Neuron (in vitro differentiated cells): ENCODE measurements around the gene JAG2.

ENCODE experiments used
- H2AFZ ChIP-seq: one replicate; pipeline ENCODE4 v1.6.1; 2013; ENCODE audit warnings: low read depth, mild to moderate bottlenecking, inconsistent platforms, low read length, moderate library complexity
- H3K27me3 ChIP-seq: one replicate; pipeline ENCODE4 v1.6.1; 2013; ENCODE audit warnings: low read length; ENCODE audit not compliant: insufficient read depth
- H3K36me3 ChIP-seq: one replicate; pipeline ENCODE4 v1.6.1; 2013; ENCODE audit warnings: low read length; ENCODE audit not compliant: insufficient read depth
- H3K4me1 ChIP-seq: one replicate; pipeline ENCODE4 v1.6.1; 2013; ENCODE audit warnings: low read length; ENCODE audit not compliant: insufficient read depth
- H3K4me3 ChIP-seq: 2 replicates; pipeline ENCODE4 v1.5.1; 2013; ENCODE audit warnings: mild to moderate bottlenecking, low read length, moderate library complexity
- H3K9me3 ChIP-seq: one replicate; pipeline ENCODE4 v1.6.1; 2013; ENCODE audit warnings: low read length

Gene JAG2

GRCh38 chr14:105138021-105138541, 30.5 kb downstream of the JAG2 start:
- H3K27me3 ChIP-seq = no peaks in the 10 kb centered on the region
- no peaks in the 10 kb centered on the region for H3K36me3 ChIP-seq
- H3K4me1 ChIP-seq = no peaks in the 10 kb centered on the region
- H3K4me3 ChIP-seq = no peak overlapping the region
- peaks cover 10% of the 10 kb centered on the region for H3K9me3 ChIP-seq
- no peak overlapping the region for H2AFZ ChIP-seq

GRCh38 chr14:105137481-105138020, 31.0 kb downstream of the JAG2 start:
- no peaks in the 10 kb centered on the region for H3K4me1 ChIP-seq
- H3K4me3 ChIP-seq = no peak overlapping the region
- H3K9me3 ChIP-seq = peaks cover 10% of the 10 kb centered on the region
- H3K27me3 ChIP-seq = no peaks in the 10 kb centered on the region
- no peaks in the 10 kb centered on the region for H3K36me3 ChIP-seq
- no peak overlapping the region for H2AFZ ChIP-seq

- Histone ChIP-seq H3K9me3 (peaks cover 10% of the 10 kb centered on the region), H3K27me3 (no peaks in the 10 kb centered on the region), H3K4me3 (no peak overlapping the region), H3K4me1 (no peaks in the 10 kb centered on the region), H3K36me3 (no peaks in the 10 kb centered on the region), H2AFZ (no peak overlapping the region)
Measured at GRCh38 chr14:105136401-105137322, 31.9 kb downstream of the JAG2 start.

GRCh38 chr14:105135700-105136395, 32.7 kb downstream of the JAG2 start:
- no peak overlapping the region for H2AFZ ChIP-seq
- no peaks in the 10 kb centered on the region for H3K4me1 ChIP-seq
- no peak overlapping the region for H3K4me3 ChIP-seq
- no peaks in the 10 kb centered on the region for H3K36me3 ChIP-seq
- no peaks in the 10 kb centered on the region for H3K27me3 ChIP-seq
- peaks cover 10% of the 10 kb centered on the region for H3K9me3 ChIP-seq

- Histone ChIP-seq H3K4me1 (no peaks in the 10 kb centered on the region), H3K36me3 (no peaks in the 10 kb centered on the region), H2AFZ (no peak overlapping the region)
Measured at GRCh38 chr14:105132921-105133654, 35.5 kb downstream of the JAG2 start.

GRCh38 chr14:105131241-105131640, 37.3 kb downstream of the JAG2 start:
- H3K9me3 ChIP-seq = peaks cover 2% of the 10 kb centered on the region
- no peaks in the 10 kb centered on the region for H3K36me3 ChIP-seq
- no peak overlapping the region for H2AFZ ChIP-seq
- no peak overlapping the region for H3K4me3 ChIP-seq
- H3K27me3 ChIP-seq = peaks cover 11% of the 10 kb centered on the region
- no peaks in the 10 kb centered on the region for H3K4me1 ChIP-seq

More at GRCh38 chr14:105132921-105133654, 35.5 kb downstream of the JAG2 start:
- peaks cover 4% of the 10 kb centered on the region for H3K27me3 ChIP-seq
- no peak overlapping the region for H3K4me3 ChIP-seq
- H3K9me3 ChIP-seq = peaks cover 2% of the 10 kb centered on the region

- Histone ChIP-seq H3K27me3 (peaks cover 21% of the 10 kb centered on the region), H3K4me1 (no peaks in the 10 kb centered on the region), H3K9me3 (peaks cover 2% of the 10 kb centered on the region), H2AFZ (no peak overlapping the region), H3K36me3 (no peaks in the 10 kb centered on the region), H3K4me3 (no peak overlapping the region)
Measured at GRCh38 chr14:105128059-105128458, 40.5 kb downstream of the JAG2 start.

GRCh38 chr14:105126981-105127329, 41.6 kb downstream of the JAG2 start:
- Histone ChIP-seq H3K36me3 (no peaks in the 10 kb centered on the region), H2AFZ (no peak overlapping the region), H3K4me3 (no peak overlapping the region), H3K4me1 (no peaks in the 10 kb centered on the region), H3K27me3 (peaks cover 21% of the 10 kb centered on the region), H3K9me3 (peaks cover 2% of the 10 kb centered on the region)

GRCh38 chr14:105126126-105126980, 42.2 kb downstream of the JAG2 start:
- Histone ChIP-seq H3K4me1 (no peaks in the 10 kb centered on the region), H2AFZ (no peak overlapping the region), H3K36me3 (no peaks in the 10 kb centered on the region), H3K4me3 (no peak overlapping the region), H3K9me3 (peaks cover 2% of the 10 kb centered on the region), H3K27me3 (peaks cover 21% of the 10 kb centered on the region)

GRCh38 chr14:105124823-105125222, 43.8 kb downstream of the JAG2 start:
- Histone ChIP-seq H2AFZ (no peak overlapping the region), H3K4me3 (no peak overlapping the region), H3K27me3 (peaks cover 21% of the 10 kb centered on the region), H3K4me1 (no peaks in the 10 kb centered on the region), H3K36me3 (no peaks in the 10 kb centered on the region), H3K9me3 (peaks cover 2% of the 10 kb centered on the region)

GRCh38 chr14:105123981-105124765, 44.4 kb downstream of the JAG2 start:
- Histone ChIP-seq H3K4me1 (no peaks in the 10 kb centered on the region), H3K4me3 (no peak overlapping the region), H3K27me3 (peaks cover 21% of the 10 kb centered on the region), H2AFZ (no peak overlapping the region), H3K9me3 (peaks cover 2% of the 10 kb centered on the region), H3K36me3 (no peaks in the 10 kb centered on the region)
